ENCODE data around the gene ABRAXAS1.

ABRAXAS1 gene

DNA sequence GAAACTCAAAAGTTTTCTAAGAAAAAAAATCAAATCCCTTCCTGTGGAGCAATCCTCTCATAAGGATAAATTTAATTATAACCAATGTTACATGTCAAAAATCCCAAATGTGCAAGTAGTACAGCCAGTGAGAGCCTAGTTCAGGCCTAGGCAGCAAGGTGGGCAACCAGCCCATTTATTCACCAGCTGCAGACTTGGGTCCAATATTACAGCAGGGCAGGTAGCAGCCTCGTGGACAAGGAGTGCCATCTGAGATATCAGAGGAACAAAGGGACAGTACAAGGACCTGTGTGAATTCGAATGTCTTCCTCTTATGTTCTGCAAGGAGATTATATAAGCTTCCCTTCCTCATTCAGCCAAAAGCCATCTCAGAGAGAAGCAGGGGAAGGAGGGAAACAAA, 35.9 kb downstream of the ABRAXAS1 start:
- DNase-seq, result no peak

DNA sequence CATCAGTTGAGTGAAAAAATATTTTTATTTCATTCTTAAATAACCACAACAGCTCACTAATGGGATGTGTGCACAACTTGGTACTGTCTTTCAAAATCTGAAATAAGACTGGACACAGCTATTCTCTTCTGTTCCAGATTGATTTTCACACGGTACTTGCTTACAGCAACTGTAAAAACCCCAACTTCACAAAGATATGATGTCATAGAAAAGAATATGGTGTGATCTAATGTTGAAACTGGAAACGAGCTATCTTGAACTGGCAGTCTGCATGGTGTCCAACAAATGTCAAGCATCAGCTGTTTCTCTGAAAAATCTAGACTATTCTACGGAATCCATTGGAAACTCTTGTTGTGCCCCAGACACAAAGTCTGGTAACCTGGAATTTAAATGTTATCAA, 44.0 kb downstream of the ABRAXAS1 start:
- no peak for DNase-seq

- DNase-seq, result no peak
Observed at GRCh38 chr4:83440148-83440814, 44.6 kb downstream of the ABRAXAS1 start.

DNA sequence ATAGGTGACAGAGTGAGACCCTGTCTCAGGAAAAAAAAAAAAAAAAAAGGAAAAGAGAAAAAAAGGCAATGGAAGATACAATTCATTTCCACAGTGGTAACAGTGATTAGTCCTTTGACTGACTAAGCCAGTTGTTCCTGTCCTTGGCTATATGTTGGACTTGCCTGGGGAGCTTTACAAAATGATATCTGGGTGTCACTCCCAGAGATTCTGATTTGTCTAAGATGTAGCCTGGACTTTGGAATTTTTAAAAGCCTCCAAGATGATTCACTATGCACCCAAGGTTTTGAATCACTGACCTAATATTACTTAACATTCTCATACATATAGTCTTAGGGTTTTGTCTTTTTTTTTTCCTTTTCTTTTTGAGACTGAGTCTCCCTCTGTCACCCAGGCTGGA, 46.2 kb downstream of the ABRAXAS1 start:
- no peak for DNase-seq

- DNase-seq, result no peak
Observed at GRCh38 chr4:83436680-83437079, 48.2 kb downstream of the ABRAXAS1 start.

GRCh38 chr4:83431200-83431599, 53.7 kb downstream of the ABRAXAS1 start:
- DNase-seq, result no peak

GRCh38 chr4:83418211-83418610, 66.7 kb downstream of the ABRAXAS1 start:
- no peak for DNase-seq

DNA sequence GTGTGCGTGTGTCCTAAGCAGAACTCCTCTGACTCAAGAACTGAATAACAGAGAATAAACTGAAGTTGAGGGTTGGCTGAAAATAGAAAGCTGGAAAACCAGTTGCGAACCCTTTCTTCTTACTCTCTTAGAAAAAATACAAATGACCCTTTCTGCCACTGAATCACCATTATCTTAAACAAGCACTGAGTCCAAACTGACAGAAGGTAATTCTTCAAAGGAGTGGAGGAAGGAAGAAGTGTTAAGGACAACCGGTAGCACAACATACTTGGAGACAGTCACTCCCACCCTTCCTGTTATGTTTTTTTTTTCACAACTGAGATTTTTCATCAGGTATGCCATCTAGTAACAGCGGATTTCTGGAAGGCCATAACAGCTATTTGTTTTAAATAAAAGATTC, 67.3 kb downstream of the ABRAXAS1 start:
- DNase-seq, result no peak

- no peak for DNase-seq
Observed at GRCh38 chr4:83413676-83414075, 71.2 kb downstream of the ABRAXAS1 start.
